ENCODE data around the gene SPOCK1. TPM values are rescaled to one million over a fixed set of nuclear protein-coding genes. Genes with fewer than 3 reads are reported as not detected.

SPOCK1 gene
- total RNA-seq, 1 donor from 2014 or later: 8.4 TPM

DNA sequence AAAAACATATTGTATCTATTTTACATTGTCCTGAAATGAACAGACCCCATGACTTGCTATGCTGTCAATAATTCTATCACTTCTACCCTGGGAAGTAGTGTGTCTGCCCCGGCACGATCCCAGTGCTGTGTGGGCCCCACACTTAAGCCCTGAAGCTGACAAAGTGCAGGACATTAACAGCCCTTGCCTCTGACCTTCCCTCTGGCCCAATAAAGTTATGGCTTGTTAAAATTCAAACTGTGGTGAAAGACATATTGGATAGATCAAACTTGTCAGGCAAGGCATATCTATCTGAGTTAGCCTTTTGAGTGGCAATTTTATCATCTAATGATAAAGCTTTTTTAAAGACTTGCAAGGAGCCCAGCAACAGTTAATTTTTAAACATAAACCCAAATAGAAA, 229.2 kb downstream of the SPOCK1 start:
- TF ChIP-seq, protein P1, sequence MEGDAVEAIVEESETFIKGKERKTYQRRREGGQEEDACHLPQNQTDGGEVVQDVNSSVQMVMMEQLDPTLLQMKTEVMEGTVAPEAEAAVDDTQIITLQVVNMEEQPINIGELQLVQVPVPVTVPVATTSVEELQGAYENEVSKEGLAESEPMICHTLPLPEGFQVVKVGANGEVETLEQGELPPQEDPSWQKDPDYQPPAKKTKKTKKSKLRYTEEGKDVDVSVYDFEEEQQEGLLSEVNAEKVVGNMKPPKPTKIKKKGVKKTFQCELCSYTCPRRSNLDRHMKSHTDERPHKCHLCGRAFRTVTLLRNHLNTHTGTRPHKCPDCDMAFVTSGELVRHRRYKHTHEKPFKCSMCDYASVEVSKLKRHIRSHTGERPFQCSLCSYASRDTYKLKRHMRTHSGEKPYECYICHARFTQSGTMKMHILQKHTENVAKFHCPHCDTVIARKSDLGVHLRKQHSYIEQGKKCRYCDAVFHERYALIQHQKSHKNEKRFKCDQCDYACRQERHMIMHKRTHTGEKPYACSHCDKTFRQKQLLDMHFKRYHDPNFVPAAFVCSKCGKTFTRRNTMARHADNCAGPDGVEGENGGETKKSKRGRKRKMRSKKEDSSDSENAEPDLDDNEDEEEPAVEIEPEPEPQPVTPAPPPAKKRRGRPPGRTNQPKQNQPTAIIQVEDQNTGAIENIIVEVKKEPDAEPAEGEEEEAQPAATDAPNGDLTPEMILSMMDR (IDR thresholded peaks at IDR 0.05): no peak
- no peaks in the 10 kb centered on the region for H3K4me1 ChIP-seq
- H3K4me3 ChIP-seq: no peak overlapping the region
- H3K27ac ChIP-seq: no peak overlapping the region
- intact Hi-C loops (cut with DNase I): no loop called here
- no peaks in the 10 kb centered on the region for H3K36me3 ChIP-seq
- H3K27me3 ChIP-seq (ENCODE audit: low read depth): no peaks in the 10 kb centered on the region
- DNase-seq (no peak), ATAC-seq (no peak)
- H3K9me3 ChIP-seq: no peaks in the 10 kb centered on the region

DNA sequence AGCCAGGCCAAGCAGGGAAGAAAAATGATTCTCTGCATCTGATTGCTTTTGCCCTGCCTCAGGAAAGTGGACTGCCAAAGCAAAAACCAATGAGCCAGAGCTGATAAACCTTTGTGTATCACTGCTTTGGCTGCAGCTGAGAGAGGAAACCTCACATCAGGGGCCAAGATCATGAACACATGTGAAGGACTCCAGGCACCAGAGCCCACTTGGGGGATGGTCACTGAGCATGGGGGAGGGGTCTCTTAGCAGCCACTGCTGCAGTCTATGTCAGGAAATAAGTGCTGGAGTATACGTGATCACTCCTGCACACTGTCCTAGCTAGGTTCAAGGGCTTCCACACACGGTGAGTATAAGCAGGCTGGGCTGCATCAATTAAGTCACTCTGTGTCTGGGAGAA, 229.9 kb downstream of the SPOCK1 start:
- TF ChIP-seq, protein P1 (IDR thresholded peaks at IDR 0.05): no peak
- intact Hi-C loops (cut with DNase I): no loop called here
- H3K4me1 ChIP-seq: no peaks in the 10 kb centered on the region
- no peak overlapping the region for H3K27ac ChIP-seq
- H3K9me3 ChIP-seq: no peaks in the 10 kb centered on the region
- no peaks in the 10 kb centered on the region for H3K27me3 ChIP-seq (ENCODE audit: low read depth)
- DNase-seq (no peak), ATAC-seq (no peak)
- H3K36me3 ChIP-seq: no peaks in the 10 kb centered on the region
- H3K4me3 ChIP-seq: no peak overlapping the region

DNA sequence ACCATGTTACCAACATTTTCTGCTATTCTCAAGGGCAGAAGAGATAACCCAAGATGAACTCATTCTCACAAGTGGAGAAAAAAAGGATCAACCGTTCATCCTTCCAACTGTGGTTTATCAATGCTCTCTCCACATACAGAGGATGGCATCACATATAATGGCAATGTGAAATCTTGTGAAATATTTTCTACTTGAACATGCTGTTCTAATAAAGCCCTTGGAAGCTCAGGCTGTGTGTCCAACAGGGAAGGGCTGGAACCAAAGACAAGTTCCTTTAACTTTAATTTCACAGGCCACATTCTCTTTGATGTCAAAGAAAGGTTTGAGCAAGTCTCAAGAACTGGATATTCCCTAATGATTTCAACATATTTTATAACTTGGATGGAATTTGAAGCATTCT, 230.5 kb downstream of the SPOCK1 start:
- Histone ChIP-seq H3K27ac (no peak overlapping the region), H3K9me3 (no peaks in the 10 kb centered on the region), H3K27me3 (ENCODE audit: low read depth) (no peaks in the 10 kb centered on the region), H3K4me1 (no peaks in the 10 kb centered on the region), H3K36me3 (no peaks in the 10 kb centered on the region), H3K4me3 (no peak overlapping the region)
- intact Hi-C loops (cut with DNase I): no loop called here
- TF ChIP-seq, protein P1 (IDR thresholded peaks at IDR 0.05): no peak
- DNase-seq (no peak), ATAC-seq (no peak)

DNA sequence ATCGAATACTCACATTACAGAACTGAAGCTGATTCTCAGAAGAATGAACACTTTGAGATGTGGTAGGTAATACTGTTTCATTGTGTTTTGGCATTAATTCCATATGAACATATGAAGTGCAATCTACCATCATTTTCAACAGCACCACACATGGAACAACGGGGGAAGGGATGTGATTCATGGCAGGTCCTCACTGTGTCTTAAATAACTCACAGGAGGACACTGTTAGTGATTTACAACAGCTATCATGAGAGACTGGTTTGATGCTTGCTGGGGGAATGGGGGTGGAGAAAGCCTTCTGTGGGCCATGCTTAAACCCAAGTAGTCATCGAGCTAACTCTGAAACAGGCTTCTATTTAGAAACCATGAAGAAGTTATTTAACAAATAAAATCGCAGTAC, 232.9 kb downstream of the SPOCK1 start:
- Histone ChIP-seq H3K36me3 (no peaks in the 10 kb centered on the region), H3K4me3 (no peak overlapping the region), H3K27me3 (ENCODE audit: low read depth) (no peaks in the 10 kb centered on the region), H3K9me3 (no peaks in the 10 kb centered on the region), H3K4me1 (no peaks in the 10 kb centered on the region), H3K27ac (no peak overlapping the region)
- ATAC-seq: no peak
- intact Hi-C loops (cut with DNase I): no loop called here
- DNase-seq: no peak
- TF ChIP-seq, protein P1 (IDR thresholded peaks at IDR 0.05): no peak

DNA sequence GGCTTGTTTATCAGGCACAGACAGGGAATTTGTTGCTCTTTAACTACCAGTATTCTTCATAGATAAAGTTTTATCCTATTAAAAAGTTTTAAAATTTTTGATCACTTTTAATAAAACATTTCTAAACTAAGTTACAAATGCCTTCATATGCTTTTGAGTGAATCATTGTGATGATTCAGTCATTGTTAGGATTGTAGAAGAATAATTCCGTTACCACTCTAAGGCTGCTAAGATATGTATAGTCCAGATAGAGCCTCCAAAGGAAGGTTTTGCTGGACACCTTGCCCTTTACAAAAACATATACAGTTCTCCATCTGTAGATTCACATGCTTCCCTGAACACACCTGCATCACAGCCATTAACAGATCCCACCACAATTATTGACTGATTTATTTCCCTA, 233.7 kb downstream of the SPOCK1 start:
- H3K27ac ChIP-seq: no peak overlapping the region
- no peaks in the 10 kb centered on the region for H3K36me3 ChIP-seq
- TF ChIP-seq, protein P1 (IDR thresholded peaks at IDR 0.05): no peak
- no peaks in the 10 kb centered on the region for H3K4me1 ChIP-seq
- no peak overlapping the region for H3K4me3 ChIP-seq
- H3K27me3 ChIP-seq (ENCODE audit: low read depth): no peaks in the 10 kb centered on the region
- intact Hi-C loops (cut with DNase I): no loop called here
- H3K9me3 ChIP-seq: no peaks in the 10 kb centered on the region
- no peak for DNase-seq
- no peak for ATAC-seq

DNA sequence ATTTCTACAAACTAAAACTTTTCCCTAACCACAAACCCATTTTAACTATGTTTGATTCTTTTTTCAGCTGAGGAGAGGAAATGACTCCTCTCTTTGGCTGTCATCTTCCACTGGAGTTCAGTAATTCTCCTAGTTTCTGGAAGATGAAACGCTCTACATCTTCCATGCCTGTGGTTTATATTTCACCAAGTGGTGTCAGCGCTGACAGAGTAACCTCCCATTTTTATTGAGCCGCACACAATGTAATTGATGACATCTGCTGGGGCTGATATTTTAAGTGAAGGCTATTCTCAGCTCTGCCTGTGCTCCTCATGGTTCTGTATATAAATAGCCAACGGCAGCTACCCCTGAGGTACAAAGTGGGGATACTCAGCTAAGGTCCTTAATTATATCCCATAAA, 234.6 kb downstream of the SPOCK1 start:
- Histone ChIP-seq H3K36me3 (no peaks in the 10 kb centered on the region), H3K27me3 (ENCODE audit: low read depth) (no peaks in the 10 kb centered on the region), H3K27ac (no peak overlapping the region), H3K4me3 (no peak overlapping the region), H3K4me1 (no peaks in the 10 kb centered on the region), H3K9me3 (no peaks in the 10 kb centered on the region)
- TF ChIP-seq, protein P1 (IDR thresholded peaks at IDR 0.05): no peak
- intact Hi-C loops (cut with DNase I): no loop called here
- DNase-seq: no peak
- no peak for ATAC-seq

Measured in lower lobe of right lung (tissue), 2 donors.